Stimulated activated CD4-positive, alpha-beta T cell treated with anti-CD3 and anti-CD28 coated beads, Interleukin-15, amount 100 ng/mL, for 1 hour (primary cell): ENCODE data around the gene MYO5B.

Experiments used
- DNase-seq, 2 donors: peaks; one replicate each; pipeline ENCODE4 v3.0.0-alpha.2; 2020; ENCODE audit warnings: low read depth in 1 of 2, low spot score in 1 of 2

Gene MYO5B

GRCh38 chr18:49926106-49926745 is 268.7 kb downstream of the MYO5B start:
- DNase-seq, result no peak

- no peak for DNase-seq
Observed at GRCh38 chr18:49924293-49924983, 270.5 kb downstream of the MYO5B start.

GRCh38 chr18:49922228-49922627 is 272.7 kb downstream of the MYO5B start:
- DNase-seq, result no peak

GRCh38 chr18:49921318-49921985 is 273.5 kb downstream of the MYO5B start:
- DNase-seq, result no peak

- no peak for DNase-seq
Observed at GRCh38 chr18:49920731-49921130, 274.2 kb downstream of the MYO5B start.

- no peak for DNase-seq
Observed at GRCh38 chr18:49917742-49918141, 277.2 kb downstream of the MYO5B start.

- DNase-seq, result no peak
Observed at GRCh38 chr18:49915352-49915751, 279.6 kb downstream of the MYO5B start.

- no peak for DNase-seq
Observed at GRCh38 chr18:49913221-49913620, 281.7 kb downstream of the MYO5B start.

- DNase-seq, result no peak
Observed at GRCh38 chr18:49911427-49911826, 283.5 kb downstream of the MYO5B start.

GRCh38 chr18:49910986-49911385 is 284.0 kb downstream of the MYO5B start:
- no peak for DNase-seq

- no peak for DNase-seq
Observed at GRCh38 chr18:49910019-49910418, 284.9 kb downstream of the MYO5B start.

- no peak for DNase-seq
Observed at GRCh38 chr18:49907346-49907929, 287.5 kb downstream of the MYO5B start.

GRCh38 chr18:49905771-49906170 is 289.2 kb downstream of the MYO5B start:
- DNase-seq, result no peak

- no peak for DNase-seq
Observed at GRCh38 chr18:49904871-49905555, 289.9 kb downstream of the MYO5B start.

GRCh38 chr18:49901862-49902340 is 293.0 kb downstream of the MYO5B start:
- DNase-seq, result no peak

GRCh38 chr18:49899657-49900330 is 295.2 kb downstream of the MYO5B start:
- no peak for DNase-seq

GRCh38 chr18:49898421-49898820 is 296.5 kb downstream of the MYO5B start:
- peak in 1 of 2 donors; percentile 9 for DNase-seq

GRCh38 chr18:49894517-49895226 is 300.3 kb downstream of the MYO5B start:
- no peak for DNase-seq

- no peak for DNase-seq
Observed at GRCh38 chr18:49893036-49893435, 301.9 kb downstream of the MYO5B start.
